SK-N-SH (cell line): ENCODE measurements around the gene SCNN1A.

ENCODE experiments used
- CHD2 ChIP-seq: fragments of 150-350 bp; IDR thresholded peaks from 2 replicates; pipeline ENCODE4 v1.6.1; 2018; ENCODE audit warnings: low read length; ENCODE audit not compliant: partially characterized antibody
- FOXJ3 ChIP-seq: sonication (generic); formaldehyde crosslinking; IDR thresholded peaks from 2 replicates; pipeline ENCODE4 v1.5.1; 2020; ENCODE audit warnings: mild to moderate bottlenecking, missing genetic modification reagents
- NRF1 ChIP-seq: IDR thresholded peaks from 2 replicates; pipeline ENCODE4 v1.6.1; 2012; ENCODE audit warnings: low read depth, mild to moderate bottlenecking, low read length
- POLR2AphosphoS5 ChIP-seq: IDR thresholded peaks from 2 replicates; pipeline ENCODE4 v1.6.1; 2012; ENCODE audit warnings: low read depth, low read length
- RCOR1 ChIP-seq: fragments of 150-350 bp; IDR thresholded peaks from 2 replicates; pipeline ENCODE4 v1.6.1; 2017; ENCODE audit warnings: antibody characterized with exemption, low read length
- TEAD4 ChIP-seq: IDR thresholded peaks from 2 replicates; pipeline ENCODE4 v1.4.0; 2012; ENCODE audit warnings: mild to moderate bottlenecking, borderline replicate concordance; ENCODE audit not compliant: insufficient read depth
- TF ChIP-seq, protein P1 (sequence below): fragments of 200-600 bp; sonication (generic); IDR thresholded peaks from 2 replicates; pipeline ENCODE4 v1.6.1; 2017; ENCODE audit warnings: antibody characterized with exemption, mild to moderate bottlenecking, moderate library complexity
- TF ChIP-seq, protein P2 (sequence below): fragments of 150-350 bp; IDR thresholded peaks from 2 replicates; pipeline ENCODE4 v1.6.1; 2017; ENCODE audit warnings: antibody characterized with exemption, low read length, low read depth, borderline replicate concordance

DNA sequence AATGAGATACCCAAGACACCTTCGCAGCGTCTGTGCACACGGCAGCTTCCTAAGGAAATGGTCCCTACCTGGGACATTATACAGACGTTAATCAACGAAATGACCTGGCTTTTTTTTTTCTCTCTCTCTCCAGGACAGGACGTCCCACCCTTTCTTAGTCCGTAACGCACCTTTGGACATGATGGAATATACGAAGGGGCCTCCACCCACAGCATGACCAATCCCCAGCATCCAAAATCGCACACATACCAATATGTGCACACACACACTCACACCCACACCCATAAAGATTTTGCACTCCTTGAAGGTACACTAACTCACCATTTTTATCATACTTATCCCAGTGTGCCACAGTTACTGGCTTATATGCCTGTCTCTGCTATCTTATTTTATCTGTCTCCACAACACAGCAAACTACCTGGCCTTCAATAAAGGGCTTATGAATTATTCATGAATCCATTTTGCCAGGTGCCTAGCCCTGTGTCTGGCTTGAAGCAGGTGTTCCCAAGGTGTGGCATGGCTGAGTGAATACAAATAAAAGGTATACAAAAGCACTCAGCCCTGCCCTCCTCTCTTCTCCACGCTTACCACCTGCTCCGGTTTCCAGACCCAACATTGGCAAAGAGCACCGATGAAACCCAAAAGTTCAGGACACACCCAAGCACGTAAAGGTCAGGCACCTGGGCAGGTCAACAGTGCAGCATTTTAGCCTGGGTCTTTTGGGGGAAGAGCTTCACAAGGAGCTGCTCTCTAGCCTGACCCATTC, 2.2 kb downstream of the SCNN1A start:
- TF ChIP-seq POLR2AphosphoS5 (no peak), CHD2 (no peak), FOXJ3 (CRISPR knock-in tag) (no peak), RCOR1 (no peak), TEAD4 (no peak), NRF1 (no peak)
- TF ChIP-seq, protein P1, sequence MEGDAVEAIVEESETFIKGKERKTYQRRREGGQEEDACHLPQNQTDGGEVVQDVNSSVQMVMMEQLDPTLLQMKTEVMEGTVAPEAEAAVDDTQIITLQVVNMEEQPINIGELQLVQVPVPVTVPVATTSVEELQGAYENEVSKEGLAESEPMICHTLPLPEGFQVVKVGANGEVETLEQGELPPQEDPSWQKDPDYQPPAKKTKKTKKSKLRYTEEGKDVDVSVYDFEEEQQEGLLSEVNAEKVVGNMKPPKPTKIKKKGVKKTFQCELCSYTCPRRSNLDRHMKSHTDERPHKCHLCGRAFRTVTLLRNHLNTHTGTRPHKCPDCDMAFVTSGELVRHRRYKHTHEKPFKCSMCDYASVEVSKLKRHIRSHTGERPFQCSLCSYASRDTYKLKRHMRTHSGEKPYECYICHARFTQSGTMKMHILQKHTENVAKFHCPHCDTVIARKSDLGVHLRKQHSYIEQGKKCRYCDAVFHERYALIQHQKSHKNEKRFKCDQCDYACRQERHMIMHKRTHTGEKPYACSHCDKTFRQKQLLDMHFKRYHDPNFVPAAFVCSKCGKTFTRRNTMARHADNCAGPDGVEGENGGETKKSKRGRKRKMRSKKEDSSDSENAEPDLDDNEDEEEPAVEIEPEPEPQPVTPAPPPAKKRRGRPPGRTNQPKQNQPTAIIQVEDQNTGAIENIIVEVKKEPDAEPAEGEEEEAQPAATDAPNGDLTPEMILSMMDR, result no peak
- TF ChIP-seq, protein P2, sequence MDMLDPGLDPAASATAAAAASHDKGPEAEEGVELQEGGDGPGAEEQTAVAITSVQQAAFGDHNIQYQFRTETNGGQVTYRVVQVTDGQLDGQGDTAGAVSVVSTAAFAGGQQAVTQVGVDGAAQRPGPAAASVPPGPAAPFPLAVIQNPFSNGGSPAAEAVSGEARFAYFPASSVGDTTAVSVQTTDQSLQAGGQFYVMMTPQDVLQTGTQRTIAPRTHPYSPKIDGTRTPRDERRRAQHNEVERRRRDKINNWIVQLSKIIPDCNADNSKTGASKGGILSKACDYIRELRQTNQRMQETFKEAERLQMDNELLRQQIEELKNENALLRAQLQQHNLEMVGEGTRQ, result no peak
